Stimulated activated CD8-positive, alpha-beta memory T cell treated with anti-CD3 and anti-CD28 coated beads, Interleukin-4, amount 100 ng/mL, for 24 hours (primary cell): ENCODE measurements around the gene XAGE3.

Experiments used
- DNase-seq: peaks from one replicate; pipeline ENCODE4 v3.0.0-alpha.2; 2020; ENCODE audit warnings: low read depth

The XAGE3 gene

GRCh38 chrX:52839137-52839536 is 28.7 kb downstream of the XAGE3 start:
- DNase-seq: no peak

GRCh38 chrX:52830551-52830950 is 37.3 kb downstream of the XAGE3 start:
- no peak for DNase-seq

DNA sequence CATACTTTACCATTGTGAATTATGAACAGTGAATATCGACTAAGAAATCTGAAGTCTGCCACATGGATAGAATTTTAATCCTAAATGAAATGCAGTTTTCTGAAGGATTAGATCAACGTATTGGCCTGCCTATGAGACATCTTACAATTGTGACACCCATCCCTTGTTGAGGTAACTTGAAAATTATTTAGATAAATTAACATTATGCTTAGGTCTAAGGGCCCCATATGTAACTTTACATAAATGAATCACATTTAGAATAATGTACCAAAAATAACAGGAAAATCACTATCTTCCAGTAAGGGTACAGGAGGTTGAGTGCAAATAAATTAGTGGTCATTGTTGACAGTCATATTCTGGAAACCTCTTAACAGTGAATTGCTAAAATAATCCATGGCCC is 43.3 kb downstream of the XAGE3 start:
- no peak for DNase-seq

GRCh38 chrX:52821079-52821760 is 46.7 kb downstream of the XAGE3 start:
- DNase-seq: no peak

DNA sequence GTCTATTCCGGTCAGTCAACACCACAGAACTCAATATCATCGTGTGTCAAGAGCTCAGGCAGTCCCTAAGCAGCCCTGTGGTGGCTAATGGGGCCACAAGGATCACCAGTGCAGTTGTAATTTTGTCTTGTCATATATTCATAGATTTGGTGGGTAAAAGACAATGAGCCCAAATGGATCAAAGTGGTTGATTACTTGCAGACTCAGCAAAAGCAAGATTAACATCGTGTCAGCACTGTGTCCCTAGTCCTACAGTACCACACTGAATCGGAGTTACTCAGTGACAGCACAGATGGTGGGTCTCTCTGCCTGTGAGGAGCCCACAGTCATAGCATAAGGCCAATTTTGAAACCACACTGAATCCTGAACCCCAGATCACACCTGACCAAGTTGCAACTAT is 48.1 kb downstream of the XAGE3 start:
- no peak for DNase-seq
